ENCODE data around the gene STRN. TPM values are rescaled to one million over a fixed set of nuclear protein-coding genes. Genes with fewer than 3 reads are reported as not detected.

STRN gene
- total and polyA plus RNA-seq, 9 of the 15 experiments (the other 6 are each of a cell fraction or from before 2014, with no cell fraction given), result 1.3 to 31.2 (median 20.0) TPM

- TF ChIP-seq, protein P1, sequence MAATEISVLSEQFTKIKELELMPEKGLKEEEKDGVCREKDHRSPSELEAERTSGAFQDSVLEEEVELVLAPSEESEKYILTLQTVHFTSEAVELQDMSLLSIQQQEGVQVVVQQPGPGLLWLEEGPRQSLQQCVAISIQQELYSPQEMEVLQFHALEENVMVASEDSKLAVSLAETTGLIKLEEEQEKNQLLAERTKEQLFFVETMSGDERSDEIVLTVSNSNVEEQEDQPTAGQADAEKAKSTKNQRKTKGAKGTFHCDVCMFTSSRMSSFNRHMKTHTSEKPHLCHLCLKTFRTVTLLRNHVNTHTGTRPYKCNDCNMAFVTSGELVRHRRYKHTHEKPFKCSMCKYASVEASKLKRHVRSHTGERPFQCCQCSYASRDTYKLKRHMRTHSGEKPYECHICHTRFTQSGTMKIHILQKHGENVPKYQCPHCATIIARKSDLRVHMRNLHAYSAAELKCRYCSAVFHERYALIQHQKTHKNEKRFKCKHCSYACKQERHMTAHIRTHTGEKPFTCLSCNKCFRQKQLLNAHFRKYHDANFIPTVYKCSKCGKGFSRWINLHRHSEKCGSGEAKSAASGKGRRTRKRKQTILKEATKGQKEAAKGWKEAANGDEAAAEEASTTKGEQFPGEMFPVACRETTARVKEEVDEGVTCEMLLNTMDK (IDR thresholded peaks at IDR 0.05; ENCODE audit: borderline replicate concordance, insufficient read depth, low read depth, low read length, poor library complexity, severe bottlenecking), result no peak
- TF ChIP-seq, protein P2, sequence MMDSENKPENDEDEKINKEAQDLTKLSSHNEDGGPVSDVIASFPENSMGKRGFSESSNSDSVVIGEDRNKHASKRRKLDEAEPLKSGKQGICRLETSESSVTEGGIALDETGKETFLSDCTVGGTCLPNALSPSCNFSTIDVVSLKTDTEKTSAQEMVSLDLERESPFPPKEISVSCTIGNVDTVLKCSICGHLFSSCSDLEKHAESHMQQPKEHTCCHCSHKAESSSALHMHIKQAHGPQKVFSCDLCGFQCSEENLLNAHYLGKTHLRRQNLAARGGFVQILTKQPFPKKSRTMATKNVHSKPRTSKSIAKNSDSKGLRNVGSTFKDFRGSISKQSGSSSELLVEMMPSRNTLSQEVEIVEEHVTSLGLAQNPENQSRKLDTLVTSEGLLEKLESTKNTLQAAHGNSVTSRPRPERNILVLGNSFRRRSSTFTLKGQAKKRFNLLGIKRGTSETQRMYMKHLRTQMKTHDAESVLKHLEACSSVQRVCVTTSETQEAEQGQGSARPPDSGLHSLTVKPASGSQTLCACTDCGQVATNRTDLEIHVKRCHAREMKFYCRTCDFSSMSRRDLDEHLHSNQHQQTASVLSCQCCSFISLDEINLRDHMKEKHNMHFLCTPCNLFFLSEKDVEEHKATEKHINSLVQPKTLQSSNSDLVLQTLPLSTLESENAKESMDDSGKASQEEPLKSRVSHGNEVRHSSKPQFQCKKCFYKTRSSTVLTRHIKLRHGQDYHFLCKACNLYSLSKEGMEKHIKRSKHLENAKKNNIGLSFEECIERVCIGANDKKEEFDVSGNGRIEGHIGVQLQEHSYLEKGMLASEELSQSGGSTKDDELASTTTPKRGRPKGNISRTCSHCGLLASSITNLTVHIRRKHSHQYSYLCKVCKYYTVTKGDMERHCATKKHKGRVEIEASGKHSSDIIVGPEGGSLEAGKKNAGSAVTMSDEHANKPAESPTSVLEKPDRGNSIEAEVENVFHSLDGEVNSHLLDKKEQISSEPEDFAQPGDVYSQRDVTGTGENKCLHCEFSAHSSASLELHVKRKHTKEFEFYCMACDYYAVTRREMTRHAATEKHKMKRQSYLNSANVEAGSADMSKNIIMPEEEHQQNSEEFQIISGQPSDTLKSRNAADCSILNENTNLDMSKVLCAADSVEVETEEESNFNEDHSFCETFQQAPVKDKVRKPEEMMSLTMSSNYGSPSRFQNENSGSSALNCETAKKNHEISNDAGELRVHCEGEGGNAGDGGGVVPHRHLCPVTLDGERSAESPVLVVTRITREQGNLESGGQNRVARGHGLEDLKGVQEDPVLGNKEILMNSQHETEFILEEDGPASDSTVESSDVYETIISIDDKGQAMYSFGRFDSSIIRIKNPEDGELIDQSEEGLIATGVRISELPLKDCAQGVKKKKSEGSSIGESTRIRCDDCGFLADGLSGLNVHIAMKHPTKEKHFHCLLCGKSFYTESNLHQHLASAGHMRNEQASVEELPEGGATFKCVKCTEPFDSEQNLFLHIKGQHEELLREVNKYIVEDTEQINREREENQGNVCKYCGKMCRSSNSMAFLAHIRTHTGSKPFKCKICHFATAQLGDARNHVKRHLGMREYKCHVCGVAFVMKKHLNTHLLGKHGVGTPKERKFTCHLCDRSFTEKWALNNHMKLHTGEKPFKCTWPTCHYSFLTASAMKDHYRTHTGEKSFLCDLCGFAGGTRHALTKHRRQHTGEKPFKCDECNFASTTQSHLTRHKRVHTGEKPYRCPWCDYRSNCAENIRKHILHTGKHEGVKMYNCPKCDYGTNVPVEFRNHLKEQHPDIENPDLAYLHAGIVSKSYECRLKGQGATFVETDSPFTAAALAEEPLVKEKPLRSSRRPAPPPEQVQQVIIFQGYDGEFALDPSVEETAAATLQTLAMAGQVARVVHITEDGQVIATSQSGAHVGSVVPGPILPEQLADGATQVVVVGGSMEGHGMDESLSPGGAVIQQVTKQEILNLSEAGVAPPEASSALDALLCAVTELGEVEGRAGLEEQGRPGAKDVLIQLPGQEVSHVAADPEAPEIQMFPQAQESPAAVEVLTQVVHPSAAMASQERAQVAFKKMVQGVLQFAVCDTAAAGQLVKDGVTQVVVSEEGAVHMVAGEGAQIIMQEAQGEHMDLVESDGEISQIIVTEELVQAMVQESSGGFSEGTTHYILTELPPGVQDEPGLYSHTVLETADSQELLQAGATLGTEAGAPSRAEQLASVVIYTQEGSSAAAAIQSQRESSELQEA (IDR thresholded peaks at IDR 0.05; ENCODE audit: low read depth), result no peak
- TF ChIP-seq VEZF1 (CRISPR knock-in tag; IDR thresholded peaks at IDR 0.05), result no peak
- TF ChIP-seq TCF3 (CRISPR knock-in tag; IDR thresholded peaks at IDR 0.05), result peak; percentile 35; the same call in 1 of the 2 replicates
- no peak for TF ChIP-seq HNRNPLL (IDR thresholded peaks at IDR 0.05; ENCODE audit: low read depth, low read length, poor library complexity, severe bottlenecking)
- TF ChIP-seq ZNF408 (CRISPR knock-in tag; IDR thresholded peaks at IDR 0.05; ENCODE audit: low read depth), result no peak
- TF ChIP-seq MCM3 (IDR thresholded peaks at IDR 0.05), result no peak
These were observed 15.3 kb downstream of the STRN start (continued) for GRCh38 chr2:36951027-36951518.

All from K562 (cell line).